Mesendoderm (in vitro differentiated cells): ENCODE measurements around the gene GABRB3.
A peak's percentile ranks its signal among the peaks of the same experiment; 100 is the strongest.

Source experiments
- DNase-seq: peaks from one replicate; pipeline ENCODE4 v3.0.0; 2013
- H2AK5ac ChIP-seq: 2 replicates; pipeline ENCODE4 v1.6.1; 2013; ENCODE audit warnings: low read length, inconsistent platforms
- H2BK120ac ChIP-seq: 2 replicates; pipeline ENCODE4 v1.6.1; 2013; ENCODE audit warnings: low read depth, mild to moderate bottlenecking, low read length, moderate library complexity, mixed read lengths
- H2BK15ac ChIP-seq: replicated peaks from 2 replicates; pipeline ENCODE4 v1.6.1; 2013; ENCODE audit warnings: low read depth, mild to moderate bottlenecking, moderate library complexity
- H2BK5ac ChIP-seq: 2 replicates; pipeline ENCODE4 v1.6.1; 2013; ENCODE audit warnings: low read length, inconsistent platforms
- H3K18ac ChIP-seq: 2 replicates; pipeline ENCODE4 v1.6.1; 2013; ENCODE audit warnings: mild to moderate bottlenecking, low read length, mixed read lengths
- H3K23ac ChIP-seq: one replicate; pipeline ENCODE4 v1.6.1; 2013; ENCODE audit warnings: low read length
- H3K27ac ChIP-seq: 2 replicates; pipeline ENCODE4 v1.5.1; 2013; ENCODE audit warnings: low read depth, mild to moderate bottlenecking, inconsistent platforms, low read length, moderate library complexity
- H3K27me3 ChIP-seq: 2 replicates; pipeline ENCODE4 v1.6.1; 2013; ENCODE audit warnings: low read length, control low read depth, mild to moderate bottlenecking, inconsistent platforms; ENCODE audit not compliant: insufficient read depth, poor library complexity
- H3K36me3 ChIP-seq: 2 replicates; pipeline ENCODE4 v1.6.1; 2013; ENCODE audit warnings: low read length, inconsistent platforms; ENCODE audit not compliant: control insufficient read depth, insufficient read depth
- H3K4ac ChIP-seq: one replicate; pipeline ENCODE4 v1.6.1; 2013; ENCODE audit warnings: low read depth, mild to moderate bottlenecking, low read length, moderate library complexity
- H3K4me1 ChIP-seq: 2 replicates; pipeline ENCODE4 v1.6.1; 2013; ENCODE audit warnings: low read depth, low read length, inconsistent platforms; ENCODE audit not compliant: control insufficient read depth
- H3K4me2 ChIP-seq: 2 replicates; pipeline ENCODE4 v1.6.1; 2013; ENCODE audit warnings: low read length
- H3K4me3 ChIP-seq: 2 replicates; pipeline ENCODE4 v1.5.1; 2013; ENCODE audit warnings: mild to moderate bottlenecking, low read length
- H3K56ac ChIP-seq: one replicate; pipeline ENCODE4 v1.6.1; 2013; ENCODE audit warnings: low read length
- H3K79me1 ChIP-seq: 2 replicates; pipeline ENCODE4 v1.6.1; 2013; ENCODE audit warnings: low read length, inconsistent platforms
- H3K79me2 ChIP-seq: 2 replicates; pipeline ENCODE4 v1.6.1; 2013; ENCODE audit warnings: mild to moderate bottlenecking, low read length; ENCODE audit not compliant: control insufficient read depth, insufficient read depth
- H3K9ac ChIP-seq: 2 replicates; pipeline ENCODE4 v1.6.1; 2013; ENCODE audit warnings: low read length, inconsistent platforms
- H4K5ac ChIP-seq: one replicate; pipeline ENCODE4 v1.6.1; 2013; ENCODE audit warnings: low read length
- H4K8ac ChIP-seq: one replicate; pipeline ENCODE4 v1.6.1; 2013; ENCODE audit warnings: low read depth, mild to moderate bottlenecking, control low read depth, low read length, moderate library complexity
- whole genome bisulfite sequencing: extraction: QIAGEN DNeasy Blood & Tissue Kit; methylation state at CpG from one replicate; pipeline ENCODE4 v1.1.7; 2013; ENCODE audit warnings: low lambda C conversion rate, missing lambda C conversion rate; ENCODE audit not compliant: insufficient coverage; ENCODE audit errors: extremely low coverage; 5-methylcytosine and 5-hydroxymethylcytosine counted together

The GABRB3 gene

GRCh38 chr15:26771578-26772153 lies 1.2 kb downstream of the GABRB3 start:
- H3K9ac ChIP-seq, result peak overlapping the region; percentile 84
- H3K4me2 ChIP-seq, result peak overlapping the region; percentile 84
- no peak overlapping the region for H4K5ac ChIP-seq
- H2BK5ac ChIP-seq, result no peak overlapping the region
- H3K4me3 ChIP-seq, result peak overlapping the region; percentile 84
- H3K4me1 ChIP-seq, result peaks cover 5% of the 10 kb centered on the region
- no peaks in the 10 kb centered on the region for H3K79me1 ChIP-seq
- H3K4ac ChIP-seq, result no peak overlapping the region
- DNase-seq, result peak; percentile 91
- H3K79me2 ChIP-seq, result peaks cover 23% of the 10 kb centered on the region
- H3K23ac ChIP-seq, result no peak overlapping the region
- H3K27ac ChIP-seq, result peak overlapping the region; percentile 75
- no peak overlapping the region for H4K8ac ChIP-seq
- no peak overlapping the region for H2AK5ac ChIP-seq
- no peak overlapping the region for H2BK15ac ChIP-seq
- peak overlapping the region; percentile 62 for H3K18ac ChIP-seq
- no peaks in the 10 kb centered on the region for H3K27me3 ChIP-seq
- H2BK120ac ChIP-seq, result no peak overlapping the region
- H3K56ac ChIP-seq, result peak overlapping the region; percentile 91
- no CpG with 5 or more reads among the region's 32 CpGs for WGBS
- no peaks in the 10 kb centered on the region for H3K36me3 ChIP-seq

DNA sequence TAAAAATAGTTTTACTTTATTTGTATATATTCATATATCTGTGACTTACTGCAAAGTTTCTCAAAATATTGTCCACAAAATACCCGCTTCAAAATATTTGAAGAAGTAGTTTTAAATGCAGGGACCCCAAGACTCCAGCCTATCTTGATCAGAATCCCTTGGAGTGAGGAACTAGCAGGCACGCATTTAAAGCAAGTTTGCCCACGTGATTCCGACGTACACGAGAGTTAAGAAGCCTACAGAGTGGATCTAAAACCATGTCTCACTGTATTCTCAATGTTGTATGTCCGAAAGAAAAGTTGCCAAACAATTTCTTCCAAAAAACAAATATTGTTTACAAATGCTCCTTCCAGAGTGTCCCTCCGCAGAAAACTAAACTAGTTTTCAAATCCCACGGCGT lies 1.7 kb downstream of the GABRB3 start:
- WGBS, result no CpG with 5 or more reads among the region's 10 CpGs
- Histone ChIP-seq H3K4me2 (peak overlapping the region; percentile 70), H3K23ac (no peak overlapping the region)

GRCh38 chr15:26767169-26767670 lies 5.6 kb downstream of the GABRB3 start:
- no peak overlapping the region for H4K8ac ChIP-seq
- peaks cover 10% of the 10 kb centered on the region for H3K4me1 ChIP-seq
- H3K18ac ChIP-seq, result peak overlapping the region; percentile 92
- H3K36me3 ChIP-seq, result no peaks in the 10 kb centered on the region
- peak overlapping the region; percentile 68 for H3K56ac ChIP-seq
- peak overlapping the region; percentile 3 for H3K4me2 ChIP-seq
- H3K27me3 ChIP-seq, result no peaks in the 10 kb centered on the region
- H3K4ac ChIP-seq, result peak overlapping the region; percentile 36
- no peak overlapping the region for H2BK120ac ChIP-seq
- H3K23ac ChIP-seq, result no peak overlapping the region
- WGBS, result no CpG with 5 or more reads among the region's 5 CpGs
- H2BK5ac ChIP-seq, result peak overlapping the region; percentile 29
- H2AK5ac ChIP-seq, result no peak overlapping the region
- H3K4me3 ChIP-seq, result no peak overlapping the region
- peaks cover 2% of the 10 kb centered on the region for H3K79me1 ChIP-seq
- H4K5ac ChIP-seq, result no peak overlapping the region
- peak overlapping the region; percentile 9 for H2BK15ac ChIP-seq
- peaks cover 35% of the 10 kb centered on the region for H3K79me2 ChIP-seq
- peak; percentile 99 for DNase-seq
- H3K27ac ChIP-seq, result peak overlapping the region; percentile 80
- peak overlapping the region; percentile 21 for H3K9ac ChIP-seq

More for the DNA sequence above, 1.7 kb downstream of the GABRB3 start:
- Histone ChIP-seq H3K79me2 (peaks cover 23% of the 10 kb centered on the region), H3K27me3 (no peaks in the 10 kb centered on the region), H3K4me3 (peak overlapping the region; percentile 54), H3K79me1 (no peaks in the 10 kb centered on the region), H3K27ac (no peak overlapping the region), H3K36me3 (no peaks in the 10 kb centered on the region), H2BK15ac (no peak overlapping the region), H4K5ac (no peak overlapping the region), H2BK120ac (no peak overlapping the region), H2BK5ac (no peak overlapping the region), H3K4ac (no peak overlapping the region), H2AK5ac (no peak overlapping the region), H3K4me1 (peaks cover 5% of the 10 kb centered on the region), H3K9ac (peak overlapping the region; percentile 63), H4K8ac (no peak overlapping the region), H3K56ac (peak overlapping the region; percentile 67), H3K18ac (no peak overlapping the region)
- peak; percentile 53 for DNase-seq

GRCh38 chr15:26766262-26766661 lies 6.6 kb downstream of the GABRB3 start:
- Histone ChIP-seq H3K4me3 (no peak overlapping the region), H3K27ac (no peak overlapping the region), H3K4me1 (peaks cover 10% of the 10 kb centered on the region), H2BK5ac (no peak overlapping the region), H2BK15ac (no peak overlapping the region), H3K36me3 (no peaks in the 10 kb centered on the region), H3K9ac (no peak overlapping the region), H3K4me2 (no peak overlapping the region), H2BK120ac (no peak overlapping the region), H3K18ac (no peak overlapping the region), H3K79me1 (peaks cover 2% of the 10 kb centered on the region), H3K79me2 (peaks cover 33% of the 10 kb centered on the region), H3K23ac (no peak overlapping the region), H2AK5ac (no peak overlapping the region), H4K8ac (no peak overlapping the region), H3K4ac (no peak overlapping the region), H3K27me3 (no peaks in the 10 kb centered on the region), H3K56ac (no peak overlapping the region), H4K5ac (no peak overlapping the region)
- DNase-seq, result peak; percentile 40
- no CpG with 5 or more reads among the region's 1 CpG for whole genome bisulfite sequencing

DNA sequence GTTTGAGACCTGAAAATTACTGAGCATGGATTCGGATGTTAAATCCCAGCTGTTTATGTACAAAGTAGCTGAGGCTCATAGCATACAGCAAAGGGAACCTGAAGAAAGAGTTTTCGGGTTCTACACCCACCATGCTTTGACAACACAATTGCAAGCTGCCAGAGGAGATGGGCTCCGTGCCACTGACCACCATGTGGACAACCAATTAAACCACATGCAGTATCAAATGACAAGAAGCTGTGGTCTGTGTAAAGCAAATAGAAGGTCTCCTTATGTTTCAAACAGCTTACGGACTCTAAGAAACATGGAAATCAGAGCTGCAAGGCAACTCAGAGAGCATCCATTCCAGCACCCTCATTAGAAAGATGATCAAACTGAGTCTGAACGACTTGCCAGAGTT lies 12.9 kb downstream of the GABRB3 start:
- Histone ChIP-seq H4K5ac (no peak overlapping the region), H2BK120ac (no peak overlapping the region), H2BK15ac (no peak overlapping the region), H3K4me2 (no peak overlapping the region), H3K36me3 (no peaks in the 10 kb centered on the region), H3K27ac (no peak overlapping the region), H3K27me3 (no peaks in the 10 kb centered on the region), H3K9ac (no peak overlapping the region), H3K18ac (no peak overlapping the region), H3K23ac (no peak overlapping the region), H3K4ac (no peak overlapping the region), H3K4me3 (no peak overlapping the region), H3K56ac (no peak overlapping the region), H3K4me1 (peaks cover 6% of the 10 kb centered on the region), H2BK5ac (no peak overlapping the region), H3K79me1 (peaks cover 2% of the 10 kb centered on the region), H4K8ac (no peak overlapping the region), H3K79me2 (peaks cover 43% of the 10 kb centered on the region), H2AK5ac (no peak overlapping the region)
- no CpG with 5 or more reads among the region's 5 CpGs for WGBS
- no peak for DNase-seq

DNA sequence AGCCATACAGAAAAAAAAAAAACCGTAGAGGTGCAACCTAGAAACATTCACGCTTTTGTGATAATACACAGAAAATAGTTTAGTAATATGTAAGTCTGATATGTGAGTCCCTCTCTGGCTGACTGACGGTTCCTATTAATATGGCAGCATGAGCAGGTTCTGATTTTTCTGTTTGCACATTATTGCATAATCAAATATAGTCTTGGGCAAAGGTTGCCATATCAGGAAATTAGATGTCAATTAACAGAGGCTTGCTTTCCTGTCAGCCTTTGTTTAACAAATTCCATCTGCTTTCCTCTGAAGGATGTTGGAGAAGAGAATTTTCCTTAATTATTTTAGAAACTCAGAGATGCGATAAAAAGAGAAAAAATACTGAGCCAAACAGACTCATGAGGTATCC lies 14.8 kb downstream of the GABRB3 start:
- Histone ChIP-seq H4K8ac (no peak overlapping the region), H2BK5ac (no peak overlapping the region), H3K4ac (no peak overlapping the region), H2BK15ac (no peak overlapping the region), H3K27me3 (no peaks in the 10 kb centered on the region), H3K36me3 (no peaks in the 10 kb centered on the region), H4K5ac (no peak overlapping the region), H3K79me2 (peaks cover 50% of the 10 kb centered on the region), H3K27ac (no peak overlapping the region), H3K9ac (no peak overlapping the region), H3K18ac (no peak overlapping the region), H2BK120ac (no peak overlapping the region), H2AK5ac (no peak overlapping the region), H3K56ac (no peak overlapping the region), H3K79me1 (peaks cover 4% of the 10 kb centered on the region), H3K23ac (no peak overlapping the region), H3K4me1 (peaks cover 6% of the 10 kb centered on the region), H3K4me2 (no peak overlapping the region), H3K4me3 (no peak overlapping the region)
- DNase-seq, result no peak
- WGBS, result no CpG with 5 or more reads among the region's 4 CpGs
